PC-3 (cell line): Measurements from ENCODE around the gene LRIF1.

Experiments
- CTCF ChIP-seq: fragments of 300-600 bp; sonication (generic); conservative IDR thresholded peaks from 2 replicates; pipeline ENCODE4 v1.5.1; 2017; ENCODE audit warnings: antibody characterized with exemption, low read depth, mild to moderate bottlenecking, low read length
- EZH2 ChIP-seq: fragments of 300-600 bp; sonication (generic); IDR thresholded peaks from one replicate; pipeline ENCODE4 v1.6.1; 2017; ENCODE audit warnings: antibody characterized with exemption, mild to moderate bottlenecking, low read length; ENCODE audit not compliant: unreplicated experiment

- TF ChIP-seq CTCF (no peak), EZH2 (no peak)
Measured at GRCh38 chr1:110928191-110928590, 35.5 kb downstream of the LRIF1 start.
